Stimulated activated effector memory CD8-positive, alpha-beta T cell treated with anti-CD3 and anti-CD28 coated beads, Interleukin-12 subunit alpha, Interleukin-12 subunit beta, amount 100 ng/mL, for 72 hours (primary cell): ENCODE measurements around the gene ZNF581.

Source experiments
- ATAC-seq: fragments of 150-1000 bp; cut with Tn5 transposase; 2 replicates; pipeline ENCODE4 v1.10.0; 2021
- DNase-seq, 2 donors: peaks; one replicate each; pipeline ENCODE4 v3.0.0; 2021 to 2022; ENCODE audit warnings: low spot score in 2 of 2
- H3K27ac Mint-ChIP-seq: one replicate; pipeline ENCODE4 v1.8.0; 2022; ENCODE audit warnings: mild to moderate bottlenecking, mixed read lengths
- H3K36me3 Mint-ChIP-seq: one replicate; pipeline ENCODE4 v1.8.0; 2022; ENCODE audit warnings: mild to moderate bottlenecking, mixed read lengths
- H3K4me1 Mint-ChIP-seq: one replicate; pipeline ENCODE4 v1.8.0; 2022; ENCODE audit warnings: mixed read lengths
- H3K4me3 Mint-ChIP-seq: one replicate; pipeline ENCODE4 v1.8.0; 2022; ENCODE audit warnings: mild to moderate bottlenecking, mixed read lengths
- H3K9me3 Mint-ChIP-seq: one replicate; pipeline ENCODE4 v1.8.0; 2022; ENCODE audit warnings: mixed read lengths

The ZNF581 gene

GRCh38 chr19:55656988-55657747, 13.7 kb downstream of the ZNF581 start:
- Mint-ChIP-seq H3K9me3 (no peaks in the 10 kb centered on the region), H3K4me1 (peaks cover 60% of the 10 kb centered on the region), H3K27ac (peak overlapping the region; percentile 80), H3K36me3 (peaks cover 87% of the 10 kb centered on the region), H3K4me3 (peak overlapping the region; percentile 90)
- DNase-seq, result no peak
- ATAC-seq, result no peak

GRCh38 chr19:55658846-55659459, 15.5 kb downstream of the ZNF581 start:
- peaks cover 96% of the 10 kb centered on the region for H3K36me3 Mint-ChIP-seq
- H3K9me3 Mint-ChIP-seq, result no peaks in the 10 kb centered on the region
- H3K27ac Mint-ChIP-seq, result peak overlapping the region; percentile 80
- H3K4me3 Mint-ChIP-seq, result peak overlapping the region; percentile 90
- peaks cover 74% of the 10 kb centered on the region for H3K4me1 Mint-ChIP-seq
- DNase-seq (no peak), ATAC-seq (no peak)

GRCh38 chr19:55659822-55660221, 16.4 kb downstream of the ZNF581 start:
- Mint-ChIP-seq H3K36me3 (peaks cover 96% of the 10 kb centered on the region), H3K4me3 (peak overlapping the region; percentile 90), H3K4me1 (peaks cover 67% of the 10 kb centered on the region), H3K27ac (peak overlapping the region; percentile 80), H3K9me3 (no peaks in the 10 kb centered on the region)
- no peak for DNase-seq
- no peak for ATAC-seq

DNA sequence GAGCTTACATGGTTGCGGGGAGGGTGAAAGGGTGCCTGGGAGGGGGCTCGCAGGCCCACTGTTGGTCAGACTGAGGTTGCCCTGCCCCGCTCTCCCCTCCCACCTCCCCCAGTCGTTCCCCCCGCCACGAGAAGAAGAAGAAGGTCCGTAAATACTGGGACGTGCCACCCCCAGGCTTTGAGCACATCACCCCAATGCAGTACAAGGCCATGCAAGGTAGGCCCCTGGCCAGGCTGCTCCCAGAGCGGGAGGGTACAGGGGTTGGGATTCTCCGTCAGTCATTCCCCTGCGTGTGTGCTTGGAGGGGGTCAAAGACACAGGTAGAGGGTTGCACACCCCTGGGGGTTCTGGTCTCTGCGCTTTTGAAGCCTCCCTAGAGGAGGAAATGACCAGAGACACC, 17.0 kb downstream of the ZNF581 start:
- Mint-ChIP-seq H3K4me3 (peak overlapping the region; percentile 90), H3K27ac (peak overlapping the region; percentile 80), H3K9me3 (no peaks in the 10 kb centered on the region), H3K4me1 (peaks cover 67% of the 10 kb centered on the region), H3K36me3 (peaks cover 96% of the 10 kb centered on the region)
- no peak for DNase-seq
- ATAC-seq, result no peak

- Mint-ChIP-seq H3K4me3 (no peak overlapping the region), H3K27ac (peak overlapping the region; percentile 80), H3K4me1 (peaks cover 65% of the 10 kb centered on the region), H3K36me3 (peaks cover 96% of the 10 kb centered on the region), H3K9me3 (no peaks in the 10 kb centered on the region)
- no peak for DNase-seq
- ATAC-seq, result no peak
Measured at GRCh38 chr19:55660991-55661390, 17.5 kb downstream of the ZNF581 start.

- peaks cover 60% of the 10 kb centered on the region for H3K4me1 Mint-ChIP-seq
- H3K9me3 Mint-ChIP-seq, result no peaks in the 10 kb centered on the region
- no peak for DNase-seq
- no peak overlapping the region for H3K4me3 Mint-ChIP-seq
- H3K36me3 Mint-ChIP-seq, result peaks cover 96% of the 10 kb centered on the region
- no peak for ATAC-seq
- H3K27ac Mint-ChIP-seq, result peak overlapping the region; percentile 9
Measured at GRCh38 chr19:55661826-55662225, 18.4 kb downstream of the ZNF581 start.

GRCh38 chr19:55663846-55664536, 20.5 kb downstream of the ZNF581 start:
- no peaks in the 10 kb centered on the region for H3K9me3 Mint-ChIP-seq
- H3K4me1 Mint-ChIP-seq, result peaks cover 53% of the 10 kb centered on the region
- H3K36me3 Mint-ChIP-seq, result peaks cover 100% of the 10 kb centered on the region
- DNase-seq (no peak), ATAC-seq (no peak)
- no peak overlapping the region for H3K4me3 Mint-ChIP-seq
- peak overlapping the region; percentile 78 for H3K27ac Mint-ChIP-seq

DNA sequence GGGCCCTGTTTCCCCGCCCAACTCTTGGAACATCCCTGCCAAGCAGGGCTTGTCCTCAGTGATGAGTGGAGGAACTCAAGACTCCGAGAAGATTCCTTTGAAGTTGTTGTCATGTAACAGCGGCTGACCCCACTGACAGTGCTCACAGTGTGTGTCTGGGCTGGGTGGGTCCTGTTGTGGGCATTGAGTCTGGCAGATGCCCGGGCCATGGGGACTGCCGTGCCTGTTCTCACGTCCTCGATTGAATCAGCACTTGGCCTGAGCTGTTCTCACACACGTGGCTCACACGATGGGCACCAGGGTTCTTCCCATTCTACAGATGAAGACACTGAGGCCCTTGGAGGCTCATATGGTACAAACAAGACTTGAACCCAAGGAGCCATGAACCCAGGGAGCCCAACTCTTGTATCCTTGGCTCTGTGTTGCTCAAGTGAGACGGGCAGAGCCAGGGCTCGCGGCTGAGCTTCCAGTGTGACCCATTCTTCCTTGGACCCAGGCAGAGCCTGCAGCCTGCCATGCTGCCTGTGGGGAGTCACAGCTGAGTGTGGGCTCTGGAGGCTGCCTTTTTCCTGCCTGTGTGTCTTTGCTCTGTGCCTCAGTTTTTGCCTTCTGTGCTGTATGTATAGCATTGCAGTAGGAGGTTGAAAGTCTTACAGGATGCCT, 23.0 kb downstream of the ZNF581 start:
- no peaks in the 10 kb centered on the region for H3K9me3 Mint-ChIP-seq
- ATAC-seq (no peak), DNase-seq (no peak)
- H3K4me1 Mint-ChIP-seq, result peaks cover 57% of the 10 kb centered on the region
- H3K4me3 Mint-ChIP-seq, result no peak overlapping the region
- H3K27ac Mint-ChIP-seq, result peak overlapping the region; percentile 54
- H3K36me3 Mint-ChIP-seq, result peaks cover 100% of the 10 kb centered on the region

DNA sequence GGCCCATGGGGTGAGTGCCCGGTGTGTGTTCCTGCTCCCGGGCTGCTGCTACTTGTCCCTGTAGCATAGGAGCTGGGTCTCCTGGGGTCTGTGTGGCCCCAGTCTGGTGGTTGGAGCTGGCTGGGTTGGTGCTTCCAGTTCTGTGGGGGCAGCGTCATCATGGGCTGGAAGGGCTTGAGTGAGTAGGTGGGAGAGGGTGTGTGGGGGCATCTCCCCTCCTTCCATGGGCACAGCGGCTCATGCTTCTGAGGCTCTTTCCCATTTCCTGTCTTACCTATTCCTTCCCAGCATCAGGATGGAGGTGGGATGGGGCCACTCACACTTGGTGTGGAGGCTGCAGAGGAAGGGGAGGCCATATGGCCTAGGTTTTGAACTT, 23.5 kb downstream of the ZNF581 start:
- Mint-ChIP-seq H3K9me3 (no peaks in the 10 kb centered on the region), H3K4me1 (peaks cover 55% of the 10 kb centered on the region), H3K27ac (no peak overlapping the region), H3K36me3 (peaks cover 100% of the 10 kb centered on the region), H3K4me3 (no peak overlapping the region)
- ATAC-seq (no peak), DNase-seq (no peak)

DNA sequence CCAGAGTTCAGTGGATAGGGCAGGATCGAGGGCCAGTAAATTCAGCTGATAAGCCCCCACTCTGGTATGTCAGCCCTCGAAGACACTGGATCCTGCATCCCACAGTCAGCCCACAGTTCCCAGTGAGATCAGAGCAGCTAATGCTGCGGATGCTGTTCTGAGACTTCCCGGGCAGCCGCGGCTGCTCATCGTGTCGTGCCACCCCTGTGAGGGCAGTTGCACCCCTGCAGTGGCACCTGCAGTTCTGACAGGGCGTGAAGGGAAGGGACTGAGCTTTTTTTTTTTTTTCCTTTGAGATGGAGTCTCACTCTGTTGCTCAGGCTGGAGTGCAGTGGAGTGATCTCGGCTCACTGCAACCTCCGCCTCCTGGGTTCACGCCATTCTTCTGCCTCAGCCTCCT, 24.1 kb downstream of the ZNF581 start:
- H3K36me3 Mint-ChIP-seq, result peaks cover 100% of the 10 kb centered on the region
- no peak overlapping the region for H3K27ac Mint-ChIP-seq
- H3K4me3 Mint-ChIP-seq, result no peak overlapping the region
- DNase-seq (no peak), ATAC-seq (no peak)
- H3K9me3 Mint-ChIP-seq, result no peaks in the 10 kb centered on the region
- peaks cover 52% of the 10 kb centered on the region for H3K4me1 Mint-ChIP-seq

- Mint-ChIP-seq H3K4me3 (no peak overlapping the region), H3K4me1 (peaks cover 47% of the 10 kb centered on the region), H3K27ac (no peak overlapping the region), H3K36me3 (peaks cover 100% of the 10 kb centered on the region), H3K9me3 (no peaks in the 10 kb centered on the region)
- ATAC-seq, result no peak
- DNase-seq, result no peak
Measured at GRCh38 chr19:55667958-55668357, 24.5 kb downstream of the ZNF581 start.

GRCh38 chr19:55668603-55669348, 25.3 kb downstream of the ZNF581 start:
- H3K36me3 Mint-ChIP-seq, result peaks cover 100% of the 10 kb centered on the region
- H3K4me1 Mint-ChIP-seq, result peaks cover 45% of the 10 kb centered on the region
- DNase-seq (no peak), ATAC-seq (no peak)
- H3K9me3 Mint-ChIP-seq, result no peaks in the 10 kb centered on the region
- no peak overlapping the region for H3K4me3 Mint-ChIP-seq
- peak overlapping the region; percentile 58 for H3K27ac Mint-ChIP-seq

- Mint-ChIP-seq H3K36me3 (peaks cover 100% of the 10 kb centered on the region), H3K27ac (peak overlapping the region; percentile 58), H3K9me3 (no peaks in the 10 kb centered on the region), H3K4me1 (peaks cover 52% of the 10 kb centered on the region), H3K4me3 (no peak overlapping the region)
- DNase-seq (no peak), ATAC-seq (no peak)
Measured at GRCh38 chr19:55669418-55670279, 26.2 kb downstream of the ZNF581 start.
